Measurements from ENCODE around the gene MAPK8.

DNA sequence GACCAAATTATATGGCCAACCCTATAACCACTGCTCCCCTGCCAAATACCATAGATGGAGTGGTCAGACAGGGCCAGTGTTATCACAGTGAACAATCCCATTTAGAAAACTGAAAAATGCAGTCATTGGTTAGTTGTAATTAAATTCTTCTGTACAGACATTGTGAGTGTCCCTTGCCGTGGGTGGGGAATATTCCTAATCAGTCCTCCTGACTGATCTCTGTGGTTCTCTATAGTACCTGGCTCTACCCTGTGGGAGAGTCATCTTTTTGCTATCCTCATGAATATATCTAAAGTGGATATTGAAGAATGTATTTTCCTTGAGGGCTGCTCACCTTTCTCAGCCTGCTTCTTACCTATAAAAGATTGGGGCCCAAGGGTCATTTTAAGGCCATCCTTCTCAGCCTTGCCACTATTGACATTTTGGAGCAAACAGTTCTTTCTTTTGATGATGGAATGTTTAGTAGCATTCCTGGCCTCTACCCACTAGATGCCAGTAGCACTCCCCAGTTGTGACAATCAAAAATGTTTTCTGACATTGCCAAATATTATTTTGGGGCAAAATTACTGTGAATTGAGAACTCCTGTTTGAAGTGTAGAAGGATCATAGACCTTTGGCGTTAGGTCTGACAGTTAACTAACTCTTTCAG lies 110.2 kb downstream of the MAPK8 start:
- TF ChIP-seq, protein P1, sequence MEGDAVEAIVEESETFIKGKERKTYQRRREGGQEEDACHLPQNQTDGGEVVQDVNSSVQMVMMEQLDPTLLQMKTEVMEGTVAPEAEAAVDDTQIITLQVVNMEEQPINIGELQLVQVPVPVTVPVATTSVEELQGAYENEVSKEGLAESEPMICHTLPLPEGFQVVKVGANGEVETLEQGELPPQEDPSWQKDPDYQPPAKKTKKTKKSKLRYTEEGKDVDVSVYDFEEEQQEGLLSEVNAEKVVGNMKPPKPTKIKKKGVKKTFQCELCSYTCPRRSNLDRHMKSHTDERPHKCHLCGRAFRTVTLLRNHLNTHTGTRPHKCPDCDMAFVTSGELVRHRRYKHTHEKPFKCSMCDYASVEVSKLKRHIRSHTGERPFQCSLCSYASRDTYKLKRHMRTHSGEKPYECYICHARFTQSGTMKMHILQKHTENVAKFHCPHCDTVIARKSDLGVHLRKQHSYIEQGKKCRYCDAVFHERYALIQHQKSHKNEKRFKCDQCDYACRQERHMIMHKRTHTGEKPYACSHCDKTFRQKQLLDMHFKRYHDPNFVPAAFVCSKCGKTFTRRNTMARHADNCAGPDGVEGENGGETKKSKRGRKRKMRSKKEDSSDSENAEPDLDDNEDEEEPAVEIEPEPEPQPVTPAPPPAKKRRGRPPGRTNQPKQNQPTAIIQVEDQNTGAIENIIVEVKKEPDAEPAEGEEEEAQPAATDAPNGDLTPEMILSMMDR (IDR thresholded peaks at IDR 0.05): no peak
- TF ChIP-seq EP300 (IDR thresholded peaks at IDR 0.05; ENCODE audit: low read depth): no peak
- TF ChIP-seq POLR2AphosphoS5 (IDR thresholded peaks at IDR 0.05): no peak

All from transverse colon (tissue), 4 donors.